Posterior cingulate gyrus (tissue), 11 donors: ENCODE measurements around the gene TLE1.

Experiments
- DNase-seq, 10 donors: peaks; one replicate each; pipeline versions ENCODE4 v3.0.0 to v3.0.0-alpha.2; 2020 to 2021; ENCODE audit warnings: mixed read lengths in 3 of 10
- intact Hi-C: fragments of 100-400 bp; cut with DNase I; formaldehyde crosslinking; loops from one replicate; pipeline ENCODE4 v1.15.1; 2023

The TLE1 gene

DNA sequence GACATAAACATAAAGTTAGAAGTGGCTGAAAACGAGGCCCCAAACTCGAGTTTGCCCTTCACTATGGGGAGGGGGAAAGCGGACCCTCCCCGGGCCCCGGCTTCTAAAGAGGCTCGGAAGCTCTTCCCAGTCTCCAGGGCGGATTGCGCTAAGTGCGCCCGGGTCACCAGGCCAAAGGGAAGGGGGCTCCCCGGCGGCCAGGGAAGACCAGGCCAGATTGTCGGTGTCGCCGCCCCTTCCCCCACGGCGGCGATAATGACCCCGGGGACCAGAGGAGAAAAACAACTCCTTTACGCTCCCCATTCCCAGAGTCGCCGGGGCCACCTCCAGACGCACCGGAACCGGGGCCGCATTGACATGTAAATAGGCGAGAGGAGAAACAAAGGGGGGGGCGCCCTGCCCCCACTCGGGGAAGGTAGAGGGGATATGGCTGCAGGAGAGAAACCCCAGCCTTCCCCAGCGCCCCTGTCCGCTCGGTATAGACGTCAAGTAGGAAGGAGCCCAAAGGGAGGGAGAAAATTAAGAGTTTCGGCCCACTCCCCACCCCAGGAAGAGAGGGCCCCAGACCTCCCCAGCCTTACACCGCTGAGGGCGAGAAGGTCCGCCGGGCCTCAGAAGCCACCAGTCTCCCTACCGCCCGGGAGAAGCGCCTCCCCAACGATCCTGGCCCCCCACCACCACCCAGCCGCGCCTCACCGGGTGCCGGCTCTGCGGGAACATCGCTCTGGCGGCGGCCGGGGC lies 1.7 kb downstream of the TLE1 start:
- DNase-seq = peak in 9 of 10 donors; percentile 23 to 84 (median 36)
- intact Hi-C loops = no loop called here

DNA sequence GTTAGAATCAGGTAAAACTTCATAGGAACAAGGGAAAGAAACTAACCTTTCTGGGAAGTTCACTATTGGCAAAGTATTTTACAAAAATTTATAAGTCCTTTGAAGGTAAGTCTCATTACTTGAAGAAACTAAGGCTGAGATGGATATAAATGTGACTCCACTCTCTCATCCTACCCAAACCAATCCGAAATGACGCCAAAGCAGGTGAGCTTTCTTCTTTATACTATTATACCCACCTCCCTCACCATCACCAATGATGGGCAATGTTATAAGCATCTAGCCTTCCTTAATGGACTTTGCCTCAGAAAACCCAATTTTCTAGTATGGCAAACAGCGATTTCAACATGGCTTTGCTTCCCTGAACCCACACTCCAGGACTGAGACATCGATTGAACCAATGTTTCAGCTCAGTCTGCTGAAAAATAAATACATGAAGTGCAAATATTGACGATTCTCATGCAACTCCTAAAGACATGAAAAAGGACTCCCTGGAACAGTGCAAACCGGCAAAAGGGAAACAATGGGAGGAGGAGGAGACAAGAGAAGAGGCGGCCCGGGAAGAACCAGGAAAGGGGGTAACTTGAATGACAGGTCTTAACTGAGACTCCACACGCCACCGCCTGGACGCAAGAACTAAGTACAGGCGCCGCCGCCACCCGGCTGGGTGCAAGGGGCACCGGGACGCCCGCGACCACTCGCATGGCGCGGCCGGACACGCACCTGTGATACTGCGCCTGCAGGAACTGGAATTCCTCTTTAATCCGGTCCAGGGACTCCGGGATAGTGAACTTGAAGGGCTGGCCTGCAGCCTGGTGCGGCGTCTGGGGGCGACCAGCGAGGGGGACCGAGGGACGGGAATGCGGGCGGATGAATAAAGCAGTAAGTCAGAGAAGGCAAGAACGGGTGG lies 2.5 kb downstream of the TLE1 start:
- peak; percentile 64 to 96 (median 80) for DNase-seq
- intact Hi-C loops = no loop called here

- DNase-seq = no peak
- intact Hi-C loops = loop anchor here (2.0 kb wide), 1 partner anchor 161 kb away; no protein-coding TSS in a partner anchor
These were observed 3.4 kb downstream of the TLE1 start for GRCh38 chr9:81685763-81686613.

- intact Hi-C loops = loop anchor here (2.0 kb wide), 1 partner anchor 160 kb away; no protein-coding TSS in a partner anchor
- no peak for DNase-seq
These were observed 4.7 kb downstream of the TLE1 start for GRCh38 chr9:81684635-81685034.

DNA sequence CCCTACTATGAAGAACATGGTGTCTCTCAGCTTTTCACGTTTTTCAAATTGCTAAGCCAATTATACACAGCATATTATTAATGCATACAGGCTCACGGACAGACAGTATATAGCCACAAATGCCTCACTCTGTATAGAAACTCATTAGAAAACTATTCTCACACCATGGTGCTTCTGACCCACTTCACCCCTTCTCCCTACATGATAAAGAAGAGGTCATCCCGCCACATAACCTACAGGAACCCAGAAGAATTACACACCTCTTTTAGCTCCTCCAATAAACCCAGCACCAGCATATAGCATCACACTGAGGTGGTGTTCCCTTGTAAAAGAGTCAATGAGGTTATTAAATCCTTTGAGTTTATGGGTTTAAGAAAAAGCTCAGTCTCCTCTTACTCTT lies 5.6 kb downstream of the TLE1 start:
- DNase-seq = no peak
- intact Hi-C loops = loop anchor here (2.0 kb wide), 1 partner anchor 159 kb away; no protein-coding TSS in a partner anchor

DNA sequence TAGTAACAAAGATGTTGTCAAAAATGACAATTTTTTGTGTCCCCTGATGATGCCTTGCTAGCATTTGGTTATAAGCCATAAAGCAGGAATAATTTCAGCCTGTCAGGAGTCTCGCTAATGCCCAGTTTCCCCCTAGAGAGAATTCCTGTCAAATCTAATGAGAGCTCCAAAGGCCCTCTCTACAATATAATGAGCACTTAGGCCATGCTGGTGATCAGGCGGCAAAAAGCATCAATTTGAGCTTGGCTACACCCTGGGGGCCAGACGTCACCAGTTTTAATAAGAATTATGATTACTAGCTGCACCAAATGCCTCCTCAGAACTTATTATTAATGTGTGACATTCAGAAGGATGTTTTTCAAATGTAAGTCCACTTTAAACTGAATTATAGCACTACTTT lies 6.1 kb downstream of the TLE1 start:
- intact Hi-C loops = no loop called here
- DNase-seq = no peak

DNA sequence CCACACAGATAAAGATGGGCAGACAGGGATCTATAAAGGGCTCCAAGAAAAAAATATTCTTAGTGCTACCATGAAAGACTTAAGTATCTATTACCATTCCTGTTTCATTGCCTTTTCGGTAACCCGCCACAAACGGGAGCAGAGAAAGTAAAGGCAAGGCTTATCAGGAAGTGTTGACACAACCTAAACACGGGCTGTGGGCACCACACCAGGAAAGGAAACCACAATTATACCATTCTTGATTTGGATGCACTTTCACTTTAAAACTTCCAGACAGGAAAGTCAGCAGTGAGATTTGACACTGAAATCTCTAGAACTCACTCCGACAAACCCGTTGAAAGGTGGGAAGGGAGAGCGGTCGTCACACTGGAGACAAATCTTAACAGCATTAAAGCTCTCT lies 6.5 kb downstream of the TLE1 start:
- DNase-seq = no peak
- intact Hi-C loops = no loop called here

GRCh38 chr9:81682177-81682576 lies 7.2 kb downstream of the TLE1 start:
- DNase-seq = no peak
- intact Hi-C loops = no loop called here

- intact Hi-C loops = no loop called here
- no peak for DNase-seq
These were observed 8.8 kb downstream of the TLE1 start for GRCh38 chr9:81680506-81680905.

GRCh38 chr9:81680006-81680405 lies 9.3 kb downstream of the TLE1 start:
- intact Hi-C loops = no loop called here
- no peak for DNase-seq

DNA sequence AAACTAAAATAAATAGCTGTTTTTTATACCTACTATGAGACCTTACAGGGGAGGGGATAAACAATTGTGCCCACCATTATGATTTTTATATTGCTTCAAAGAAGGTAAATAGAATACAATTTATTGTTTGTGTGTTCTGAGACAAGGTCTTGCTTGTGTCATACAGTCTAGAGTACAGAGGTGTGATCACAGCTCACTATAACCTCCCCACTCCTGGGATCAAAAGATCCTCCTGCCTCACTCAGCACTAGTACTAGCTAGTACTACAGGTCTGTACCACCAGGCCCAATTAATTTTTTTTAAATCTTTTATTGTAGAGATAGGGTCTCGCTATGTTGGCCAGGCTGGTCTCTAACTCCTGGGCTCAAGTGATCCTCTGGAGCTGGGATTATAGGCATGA lies 11.3 kb downstream of the TLE1 start:
- intact Hi-C loops = no loop called here
- DNase-seq = no peak

GRCh38 chr9:81676395-81676794 lies 13.0 kb downstream of the TLE1 start:
- intact Hi-C loops = no loop called here
- no peak for DNase-seq

DNA sequence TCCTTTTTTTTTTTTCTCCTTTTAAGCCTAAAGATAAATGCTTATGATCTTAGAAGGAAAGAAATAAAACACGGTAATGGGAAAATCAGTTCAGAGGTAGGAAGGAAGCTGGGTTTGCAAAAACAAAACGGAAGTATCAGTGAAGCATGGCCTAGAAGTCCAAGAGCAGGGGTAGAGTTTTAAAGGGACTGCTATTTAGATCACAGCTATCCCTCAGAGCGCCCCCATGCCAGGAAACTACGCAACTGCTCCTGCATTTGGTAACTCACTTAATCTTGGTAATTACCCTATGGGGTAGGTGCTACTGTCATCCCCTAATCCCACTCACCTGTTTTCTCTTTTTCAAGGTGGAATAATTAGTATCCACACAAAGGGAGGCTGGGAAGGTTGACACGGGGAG lies 16.0 kb downstream of the TLE1 start:
- no peak for DNase-seq
- intact Hi-C loops = no loop called here

- intact Hi-C loops = no loop called here
- peak; percentile 22 to 88 (median 49) for DNase-seq
These were observed 17.5 kb downstream of the TLE1 start for GRCh38 chr9:81671880-81672280.

- intact Hi-C loops = no loop called here
These were observed 19.5 kb downstream of the TLE1 start for GRCh38 chr9:81669866-81670265.

GRCh38 chr9:81669041-81669651 lies 20.2 kb downstream of the TLE1 start:
- intact Hi-C loops = no loop called here

More at GRCh38 chr9:81669866-81670265, 19.5 kb downstream of the TLE1 start:
- no peak for DNase-seq

DNA sequence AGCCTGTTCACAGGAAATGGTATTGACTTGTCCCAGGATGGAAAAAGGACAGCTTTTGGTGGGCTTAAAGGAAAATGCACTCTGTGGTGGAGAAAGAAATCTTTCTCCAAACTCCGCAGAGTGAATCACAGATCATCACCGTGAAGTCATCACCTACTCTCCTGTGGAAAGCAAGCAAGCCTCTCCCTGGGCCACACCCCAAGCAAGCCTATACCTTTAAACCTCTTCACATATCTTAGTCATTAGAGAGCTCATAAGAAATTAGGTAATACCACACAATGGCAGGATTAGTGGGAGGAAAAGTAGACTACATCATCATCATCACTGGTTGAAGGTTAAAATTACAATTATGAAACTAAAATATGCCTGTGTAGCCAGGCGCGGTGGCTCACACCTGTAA lies 23.2 kb downstream of the TLE1 start:
- DNase-seq = no peak
- intact Hi-C loops = no loop called here

More at GRCh38 chr9:81669041-81669651, 20.2 kb downstream of the TLE1 start:
- no peak for DNase-seq

- DNase-seq = peak in 1 of 10 donors; percentile 22
- intact Hi-C loops = no loop called here
These were observed 23.9 kb downstream of the TLE1 start for GRCh38 chr9:81665322-81665871.

GRCh38 chr9:81664638-81665222 lies 24.6 kb downstream of the TLE1 start:
- no peak for DNase-seq
- intact Hi-C loops = no loop called here
